B cell (primary cell): ENCODE measurements around the gene TP63.

Experiments
- EZH2 ChIP-seq: IDR thresholded peaks from 2 replicates; pipeline ENCODE4 v1.6.1; 2012; ENCODE audit warnings: borderline replicate concordance, low read depth, mild to moderate bottlenecking, moderate library complexity, low read length; ENCODE audit not compliant: insufficient read depth, poor library complexity, severe bottlenecking
- TF ChIP-seq, protein P1 (sequence below): fragments of 200-600 bp; IDR thresholded peaks from one replicate; pipeline ENCODE4 v1.8.0; 2022; ENCODE audit warnings: antibody characterized with exemption, mild to moderate bottlenecking

- TF ChIP-seq, protein P1, sequence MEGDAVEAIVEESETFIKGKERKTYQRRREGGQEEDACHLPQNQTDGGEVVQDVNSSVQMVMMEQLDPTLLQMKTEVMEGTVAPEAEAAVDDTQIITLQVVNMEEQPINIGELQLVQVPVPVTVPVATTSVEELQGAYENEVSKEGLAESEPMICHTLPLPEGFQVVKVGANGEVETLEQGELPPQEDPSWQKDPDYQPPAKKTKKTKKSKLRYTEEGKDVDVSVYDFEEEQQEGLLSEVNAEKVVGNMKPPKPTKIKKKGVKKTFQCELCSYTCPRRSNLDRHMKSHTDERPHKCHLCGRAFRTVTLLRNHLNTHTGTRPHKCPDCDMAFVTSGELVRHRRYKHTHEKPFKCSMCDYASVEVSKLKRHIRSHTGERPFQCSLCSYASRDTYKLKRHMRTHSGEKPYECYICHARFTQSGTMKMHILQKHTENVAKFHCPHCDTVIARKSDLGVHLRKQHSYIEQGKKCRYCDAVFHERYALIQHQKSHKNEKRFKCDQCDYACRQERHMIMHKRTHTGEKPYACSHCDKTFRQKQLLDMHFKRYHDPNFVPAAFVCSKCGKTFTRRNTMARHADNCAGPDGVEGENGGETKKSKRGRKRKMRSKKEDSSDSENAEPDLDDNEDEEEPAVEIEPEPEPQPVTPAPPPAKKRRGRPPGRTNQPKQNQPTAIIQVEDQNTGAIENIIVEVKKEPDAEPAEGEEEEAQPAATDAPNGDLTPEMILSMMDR, result no peak
- no peak for TF ChIP-seq EZH2
Measured at GRCh38 chr3:189941679-189942078, 310.5 kb downstream of the TP63 start.
